GM12878 (cell line): ENCODE measurements around the gene ADK. TPM values are rescaled to one million over a fixed set of nuclear protein-coding genes. Genes with fewer than 3 reads are reported as not detected.

Experiments used
- ATAC-seq: fragments of 200-7000 bp; cut with Tn5 transposase; 3 replicates; pipeline ENCODE4 v1.9.1; 2020; ENCODE audit warnings: mild to moderate bottlenecking, moderate library complexity
- BruUV-seq: library from RNA; stranded (reverse); fragments of 400-500 nt; replicated peaks from 2 replicates; lab custom pipeline; 2021; lab: Mats Ljungman, UMichigan
- CTCF ChIA-PET: fragments of 300-600 bp; sonication (Branson Sonifier 250); formaldehyde crosslinking; extraction: SDS; loops from one replicate; lab custom pipeline; 2021; ENCODE audit warnings: inconsistent platforms; lab: Yijun Ruan, JAX
- POLR2A ChIA-PET: fragments of 350-600 bp; formaldehyde crosslinking; extraction: SDS; loops from one replicate; lab custom pipeline; 2021; ENCODE audit warnings: inconsistent platforms; lab: Charles Lee
- RAD21 ChIA-PET: fragments of 300-600 bp; sonication (Branson Sonifier 250); formaldehyde crosslinking; loops from one replicate; lab custom pipeline; 2023; ENCODE audit warnings: antibody characterized with exemption; ENCODE audit not compliant: unreplicated experiment; lab: Charles Lee
- SMC1A ChIA-PET: fragments of 300-600 bp; sonication (Branson Sonifier 250); formaldehyde crosslinking; loops from one replicate; lab custom pipeline; 2023; ENCODE audit not compliant: unreplicated experiment, uncharacterized antibody; lab: Charles Lee
- DNase-seq: peaks from one replicate; pipeline ENCODE4 v3.0.0-alpha.2; 2011; ENCODE audit warnings: low read depth, low spot score
- FAIRE-seq: peaks from 3 replicates; lab custom pipeline; 2011; peaks lifted over from hg19 to GRCh38; lab: Jason Lieb, UNC
- H2AFZ ChIP-seq: 2 replicates; pipeline ENCODE4 v1.6.0; 2011; ENCODE audit warnings: low read depth, low read length, control low read depth; ENCODE audit not compliant: control insufficient read depth
- H3K27ac ChIP-seq: 2 replicates; pipeline ENCODE4 v1.5.1; 2011; ENCODE audit warnings: control low read depth; ENCODE audit not compliant: control insufficient read depth, insufficient read depth
- H3K27me3 ChIP-seq, 2 experiments: replicated peaks in 1 of 2; 2 replicates each; pipeline versions ENCODE4 v1.6.0 to v1.6.1; 2011; ENCODE audit warnings: low read length in 1 of 2; ENCODE audit not compliant: control insufficient read depth in 2 of 2, insufficient read depth in 2 of 2
- H3K36me3 ChIP-seq, 2 experiments: 2 replicates each; pipeline ENCODE4 v1.5.1; 2011; ENCODE audit warnings: low read length in 1 of 2; ENCODE audit not compliant: control insufficient read depth in 2 of 2, insufficient read depth in 2 of 2
- H3K4me1 ChIP-seq: 2 replicates; pipeline ENCODE4 v1.6.1; 2011; ENCODE audit warnings: mild to moderate bottlenecking, low read length, moderate library complexity, mixed read lengths; ENCODE audit not compliant: control insufficient read depth, insufficient read depth
- H3K4me2 ChIP-seq: 2 replicates; pipeline ENCODE4 v1.6.0; 2011; ENCODE audit warnings: control low read depth; ENCODE audit not compliant: control insufficient read depth, insufficient read depth
- H3K4me3 ChIP-seq: fragments of 200-600 bp; sonication (generic); 2 replicates; pipeline ENCODE4 v1.5.1; 2016
- H3K79me2 ChIP-seq: 2 replicates; pipeline ENCODE4 v1.6.0; 2011; ENCODE audit warnings: low read length; ENCODE audit not compliant: control insufficient read depth, insufficient read depth
- H3K9ac ChIP-seq: 2 replicates; pipeline ENCODE4 v1.8.0; 2011; ENCODE audit warnings: low read length, control low read depth, mixed read lengths; ENCODE audit not compliant: control insufficient read depth, insufficient read depth
- H3K9me3 ChIP-seq: replicated peaks from 3 replicates; pipeline ENCODE4 v1.5.1; 2011; ENCODE audit warnings: mild to moderate bottlenecking, low read length; ENCODE audit not compliant: control insufficient read depth, insufficient read depth
- H4K20me1 ChIP-seq: 2 replicates; pipeline ENCODE4 v1.6.0; 2011; ENCODE audit not compliant: control insufficient read depth, insufficient read depth
- BHLHE40 ChIP-seq, 2 experiments: fragments of 450-650 bp in 1 of 2; IDR thresholded peaks; 2 replicates each; pipeline ENCODE4 v1.6.1; 2011 to 2017; ENCODE audit warnings: low read depth in 2 of 2, borderline replicate concordance in 1 of 2, improper control_type of control experiment in 1 of 2, low read length in 1 of 2, mild to moderate bottlenecking in 1 of 2
- FOS ChIP-seq: IDR thresholded peaks from 3 replicates; pipeline ENCODE4 v1.6.1; 2011; ENCODE audit warnings: borderline replicate concordance; ENCODE audit not compliant: insufficient read length; ENCODE audit errors: extremely low read depth
- HCFC1 ChIP-seq: fragments of 150-350 bp; IDR thresholded peaks from 2 replicates; pipeline ENCODE4 v1.6.1; 2014; ENCODE audit warnings: low read length
- HDAC2 ChIP-seq: fragments of 200-600 bp; sonication (generic); IDR thresholded peaks from 2 replicates; pipeline ENCODE4 v1.6.1; 2017
- IKZF1 ChIP-seq: fragments of 450-650 bp; conservative IDR thresholded peaks from 2 replicates; pipeline ENCODE4 v1.6.1; 2017; ENCODE audit warnings: antibody characterized with exemption, mild to moderate bottlenecking
- KLF5 ChIP-seq: fragments of 450-650 bp; IDR thresholded peaks from 2 replicates; pipeline ENCODE4 v1.6.1; 2014; ENCODE audit warnings: mild to moderate bottlenecking; ENCODE audit not compliant: partially characterized antibody
- LARP7 ChIP-seq: fragments of 450-650 bp; IDR thresholded peaks from 2 replicates; pipeline ENCODE4 v1.6.1; 2017; ENCODE audit warnings: mild to moderate bottlenecking
- MEF2B ChIP-seq: fragments of 450-650 bp; IDR thresholded peaks from 2 replicates; pipeline ENCODE4 v1.6.1; 2018; ENCODE audit warnings: mild to moderate bottlenecking, moderate library complexity; ENCODE audit not compliant: partially characterized antibody, poor library complexity, severe bottlenecking
- MTA2 ChIP-seq: fragments of 450-650 bp; IDR thresholded peaks from 2 replicates; pipeline ENCODE4 v1.6.1; 2016; ENCODE audit warnings: low read depth, mild to moderate bottlenecking, moderate library complexity
- NR2C1 ChIP-seq: fragments of 450-650 bp; IDR thresholded peaks from 2 replicates; pipeline ENCODE4 v1.6.1; 2017; ENCODE audit warnings: antibody characterized with exemption, mild to moderate bottlenecking, moderate library complexity
- PML ChIP-seq: IDR thresholded peaks from 2 replicates; pipeline ENCODE4 v1.6.1; 2012; ENCODE audit warnings: low read length, inconsistent platforms
- SIX5 ChIP-seq: IDR thresholded peaks from 2 replicates; pipeline ENCODE4 v1.6.1; 2011; ENCODE audit warnings: mild to moderate bottlenecking, low read depth, low read length, moderate library complexity; ENCODE audit not compliant: severe bottlenecking
- SREBF2 ChIP-seq: IDR thresholded peaks from 2 replicates; pipeline ENCODE4 v1.6.1; 2012; ENCODE audit warnings: mild to moderate bottlenecking, low read length
- ZBED1 ChIP-seq: IDR thresholded peaks from 2 replicates; pipeline ENCODE4 v1.6.1; 2016; ENCODE audit warnings: borderline replicate concordance
- WGBS: methylation state at CpG from one replicate; pipeline ENCODE4 v1.1.6; 2016; ENCODE audit warnings: low lambda C conversion rate; ENCODE audit not compliant: insufficient replicate concordance, insufficient coverage; ENCODE audit errors: missing lambda C conversion rate; 5-methylcytosine and 5-hydroxymethylcytosine counted together
- in situ Hi-C: fragments of 300-500 bp; cut with MboI; formaldehyde crosslinking; loops from 9 replicates; pipeline ENCODE4 v1.14.3; 2018; ENCODE audit warnings: mixed read lengths
- intact Hi-C: fragments of 100-400 bp; cut with micrococcal nuclease; formaldehyde crosslinking; loops from one replicate; pipeline ENCODE4 v1.14.2; 2022; ENCODE audit not compliant: unreplicated experiment
- polyA plus RNA-seq, 11 experiments: library from polyadenylated mRNA; depleted of rRNA in 4 of 11; unstranded in 6 of 11; stranded (reverse) in 5 of 11; fragments of >200 nt; fragmentation: Nextera tagmentation in 4 of 11; fragmentation: Illumina TruSeq in 1 of 11; extraction: Ambion mirVana in 4 of 11; extraction: Trizol in 1 of 11; gene quantifications; 1 replicate in 1 of 11; 2 replicates in 10 of 11; pipeline versions ENCODE4 v1.2.1 to v1.2.3, GENCODE V29; 2011 to 2016; ENCODE audit warnings: inconsistent platforms in 2 of 11, missing spikeins in 2 of 11, low read depth in 1 of 11
- total RNA-seq, 4 experiments: library from RNA; depleted of rRNA in 3 of 4; stranded (reverse); fragments of >200 nt in 3 of 4; fragmentation: Illumina TruSeq in 1 of 4; extraction: Trizol in 1 of 4; gene quantifications; 2 replicates each; pipeline versions ENCODE4 v1.2.1 to v1.2.3, GENCODE V29; 2013 to 2021
- TF ChIP-seq, protein P1 (sequence below): fragments of 450-650 bp; formaldehyde crosslinking; IDR thresholded peaks from 2 replicates; pipeline ENCODE4 v1.5.0; 2022; ENCODE audit warnings: mild to moderate bottlenecking, missing genetic modification characterization
- TF ChIP-seq, protein P2 (sequence below): IDR thresholded peaks from 2 replicates; pipeline ENCODE4 v1.6.1; 2011; ENCODE audit warnings: mild to moderate bottlenecking, low read depth, low read length, moderate library complexity; ENCODE audit not compliant: insufficient replicate concordance
- TF ChIP-seq, protein P3 (sequence below): IDR thresholded peaks from 2 replicates; pipeline ENCODE4 v1.6.1; 2012; ENCODE audit warnings: low read depth, low read length, improper control_type of control experiment

ADK gene
- total and polyA plus RNA-seq, 10 of the 15 experiments (the other 5 are each of a cell fraction or from before 2014, with no cell fraction given), result 42.0 to 151 (median 81.6) TPM

DNA sequence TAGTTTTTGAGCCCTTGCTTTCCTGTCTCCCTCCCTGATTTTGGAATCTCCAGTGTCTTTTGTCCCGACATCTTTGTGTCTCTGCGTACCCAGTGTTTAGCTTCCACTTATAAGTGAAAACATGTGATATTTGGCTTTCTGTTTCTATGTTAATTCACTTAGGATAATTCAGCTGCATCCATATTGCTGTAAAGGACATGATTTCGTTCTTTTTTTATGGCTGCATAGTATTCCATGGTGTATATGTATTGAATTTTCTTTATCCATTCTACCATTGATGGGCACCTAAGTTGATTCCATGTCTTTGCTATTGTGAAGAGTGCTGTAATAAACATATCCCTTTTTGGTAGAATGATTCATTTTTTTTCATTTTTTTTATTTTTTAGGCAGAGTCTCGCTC is 48.3 kb downstream of the ADK start:
- 98% methylated on average over 4 of the region's 4 CpGs for WGBS
- Histone ChIP-seq H3K27ac (no peak overlapping the region), H3K4me1 (no peaks in the 10 kb centered on the region; the same call in 1 of the 2 replicates), H2AFZ (no peak overlapping the region), H3K36me3 (peaks cover 0 to 7% of the 10 kb centered on the region in 2 experiments; a peak in 2 of 4 replicates), H3K9me3 (no peaks in the 10 kb centered on the region), H3K27me3 (no peaks in the 10 kb centered on the region), H3K4me3 (no peak overlapping the region), H3K79me2 (peaks cover 25% of the 10 kb centered on the region), H4K20me1 (no peaks in the 10 kb centered on the region), H3K4me2 (no peak overlapping the region), H3K9ac (no peak overlapping the region)
- TF ChIP-seq BHLHE40 (IDR thresholded peaks at IDR 0.05; ENCODE audit: borderline replicate concordance in 1 of 2, low read depth in 2 of 2, low read length in 1 of 2) (no peak), IKZF1 (no peak), SIX5 (no peak), MEF2B (no peak), PML (no peak), FOS (no peak), HDAC2 (no peak), MTA2 (no peak), LARP7 (no peak), KLF5 (no peak), SREBF2 (no peak), NR2C1 (no peak), ZBED1 (no peak), HCFC1 (no peak)
- TF ChIP-seq, protein P1, sequence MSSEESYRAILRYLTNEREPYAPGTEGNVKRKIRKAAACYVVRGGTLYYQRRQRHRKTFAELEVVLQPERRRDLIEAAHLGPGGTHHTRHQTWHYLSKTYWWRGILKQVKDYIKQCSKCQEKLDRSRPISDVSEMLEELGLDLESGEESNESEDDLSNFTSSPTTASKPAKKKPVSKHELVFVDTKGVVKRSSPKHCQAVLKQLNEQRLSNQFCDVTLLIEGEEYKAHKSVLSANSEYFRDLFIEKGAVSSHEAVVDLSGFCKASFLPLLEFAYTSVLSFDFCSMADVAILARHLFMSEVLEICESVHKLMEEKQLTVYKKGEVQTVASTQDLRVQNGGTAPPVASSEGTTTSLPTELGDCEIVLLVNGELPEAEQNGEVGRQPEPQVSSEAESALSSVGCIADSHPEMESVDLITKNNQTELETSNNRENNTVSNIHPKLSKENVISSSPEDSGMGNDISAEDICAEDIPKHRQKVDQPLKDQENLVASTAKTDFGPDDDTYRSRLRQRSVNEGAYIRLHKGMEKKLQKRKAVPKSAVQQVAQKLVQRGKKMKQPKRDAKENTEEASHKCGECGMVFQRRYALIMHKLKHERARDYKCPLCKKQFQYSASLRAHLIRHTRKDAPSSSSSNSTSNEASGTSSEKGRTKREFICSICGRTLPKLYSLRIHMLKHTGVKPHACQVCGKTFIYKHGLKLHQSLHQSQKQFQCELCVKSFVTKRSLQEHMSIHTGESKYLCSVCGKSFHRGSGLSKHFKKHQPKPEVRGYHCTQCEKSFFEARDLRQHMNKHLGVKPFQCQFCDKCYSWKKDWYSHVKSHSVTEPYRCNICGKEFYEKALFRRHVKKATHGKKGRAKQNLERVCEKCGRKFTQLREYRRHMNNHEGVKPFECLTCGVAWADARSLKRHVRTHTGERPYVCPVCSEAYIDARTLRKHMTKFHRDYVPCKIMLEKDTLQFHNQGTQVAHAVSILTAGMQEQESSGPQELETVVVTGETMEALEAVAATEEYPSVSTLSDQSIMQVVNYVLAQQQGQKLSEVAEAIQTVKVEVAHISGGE (CRISPR knock-in tag), result no peak
- TF ChIP-seq, protein P2, sequence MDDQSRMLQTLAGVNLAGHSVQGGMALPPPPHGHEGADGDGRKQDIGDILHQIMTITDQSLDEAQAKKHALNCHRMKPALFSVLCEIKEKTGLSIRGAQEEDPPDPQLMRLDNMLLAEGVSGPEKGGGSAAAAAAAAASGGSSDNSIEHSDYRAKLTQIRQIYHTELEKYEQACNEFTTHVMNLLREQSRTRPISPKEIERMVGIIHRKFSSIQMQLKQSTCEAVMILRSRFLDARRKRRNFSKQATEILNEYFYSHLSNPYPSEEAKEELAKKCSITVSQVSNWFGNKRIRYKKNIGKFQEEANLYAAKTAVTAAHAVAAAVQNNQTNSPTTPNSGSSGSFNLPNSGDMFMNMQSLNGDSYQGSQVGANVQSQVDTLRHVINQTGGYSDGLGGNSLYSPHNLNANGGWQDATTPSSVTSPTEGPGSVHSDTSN, result no peak
- TF ChIP-seq, protein P3, sequence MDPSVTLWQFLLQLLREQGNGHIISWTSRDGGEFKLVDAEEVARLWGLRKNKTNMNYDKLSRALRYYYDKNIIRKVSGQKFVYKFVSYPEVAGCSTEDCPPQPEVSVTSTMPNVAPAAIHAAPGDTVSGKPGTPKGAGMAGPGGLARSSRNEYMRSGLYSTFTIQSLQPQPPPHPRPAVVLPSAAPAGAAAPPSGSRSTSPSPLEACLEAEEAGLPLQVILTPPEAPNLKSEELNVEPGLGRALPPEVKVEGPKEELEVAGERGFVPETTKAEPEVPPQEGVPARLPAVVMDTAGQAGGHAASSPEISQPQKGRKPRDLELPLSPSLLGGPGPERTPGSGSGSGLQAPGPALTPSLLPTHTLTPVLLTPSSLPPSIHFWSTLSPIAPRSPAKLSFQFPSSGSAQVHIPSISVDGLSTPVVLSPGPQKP, result no peak
- ChIA-PET SMC1A (interaction anchor here (0.8 to 1.5 kb wide), 2 partner anchors 9 to 14 kb away, joined by 4 to 8 read pairs; no protein-coding TSS in a partner anchor), CTCF (interaction anchor here (1.6 to 1.7 kb wide), 2 partner anchors 14 to 44 kb away, joined by 3 to 11 read pairs; no protein-coding TSS in a partner anchor), RAD21 (no interaction called here), POLR2A (no interaction called here)
- in situ Hi-C loops, result no loop called here
- intact Hi-C loops, result no loop called here
- ATAC-seq (no peak), FAIRE-seq (no peak), DNase-seq (no peak)
- no TSS peak for BruUV-seq
